GM23248 (cell line): ENCODE measurements around the gene ZNF385D.

ENCODE experiments used
- EZH2 ChIP-seq: fragments of 200-600 bp; sonication (generic); IDR thresholded peaks from 2 replicates; pipeline ENCODE4 v1.6.1; 2018; ENCODE audit warnings: antibody characterized with exemption, mild to moderate bottlenecking; ENCODE audit not compliant: insufficient read depth, poor library complexity, severe bottlenecking
- EZH2phosphoT487 ChIP-seq: fragments of 200-600 bp; sonication (generic); IDR thresholded peaks from 2 replicates; pipeline ENCODE4 v1.6.1; 2018; ENCODE audit warnings: antibody characterized with exemption, moderate library complexity, mild to moderate bottlenecking, low read depth; ENCODE audit not compliant: insufficient read depth

GRCh38 chr3:21484057-21484827 lies 266.8 kb downstream of the ZNF385D start:
- TF ChIP-seq EZH2 (no peak), EZH2phosphoT487 (no peak)
